Astrocyte (in vitro differentiated cells and primary cell): ENCODE measurements around the gene DCHS2. TPM values are rescaled to one million over a fixed set of nuclear protein-coding genes. Genes with fewer than 3 reads are reported as not detected.

Experiments
- DNase-seq: peaks from one replicate; pipeline ENCODE4 v3.0.0-alpha.2; 2010; ENCODE audit warnings: low read depth
- FAIRE-seq: peaks from 2 replicates; lab custom pipeline; 2011; peaks lifted over from hg19 to GRCh38; lab: Jason Lieb, UNC
- H2AFZ ChIP-seq: 2 replicates; pipeline ENCODE4 v1.6.0; 2012; ENCODE audit warnings: low read depth, low read length, inconsistent platforms
- H3K27ac ChIP-seq: 2 replicates; pipeline ENCODE4 v1.5.1; 2011; ENCODE audit warnings: low read depth, low read length, inconsistent platforms
- H3K27me3 ChIP-seq: 2 replicates; pipeline ENCODE4 v1.6.0; 2011; ENCODE audit warnings: low read length, inconsistent platforms; ENCODE audit not compliant: insufficient read depth
- H3K36me3 ChIP-seq: 2 replicates; pipeline ENCODE4 v1.5.1; 2011; ENCODE audit warnings: low read length, inconsistent platforms; ENCODE audit not compliant: insufficient read depth
- H3K4me1 ChIP-seq: 2 replicates; pipeline ENCODE4 v1.5.1; 2011; ENCODE audit warnings: low read length, inconsistent platforms; ENCODE audit not compliant: insufficient read depth
- H3K4me2 ChIP-seq: 2 replicates; pipeline ENCODE4 v1.6.0; 2012; ENCODE audit warnings: low read length, inconsistent platforms
- H3K4me3 ChIP-seq: 2 replicates; pipeline ENCODE4 v1.5.1; 2011; ENCODE audit warnings: low read depth, mild to moderate bottlenecking, low read length, inconsistent platforms; ENCODE audit not compliant: insufficient read depth
- H3K79me2 ChIP-seq: 2 replicates; pipeline ENCODE4 v1.6.0; 2012; ENCODE audit warnings: mild to moderate bottlenecking, low read length, inconsistent platforms; ENCODE audit not compliant: insufficient read depth
- H3K9ac ChIP-seq: 2 replicates; pipeline ENCODE4 v1.6.0; 2012; ENCODE audit warnings: mild to moderate bottlenecking, low read length, inconsistent platforms
- H3K9me3 ChIP-seq: 2 replicates; pipeline ENCODE4 v1.5.1; 2012; ENCODE audit warnings: low read depth, mild to moderate bottlenecking, low read length, inconsistent platforms; ENCODE audit not compliant: insufficient read depth
- H4K20me1 ChIP-seq: 2 replicates; pipeline ENCODE4 v1.6.0; 2012; ENCODE audit warnings: low read length, inconsistent platforms; ENCODE audit not compliant: insufficient read depth
- H3K27ac Mint-ChIP-seq: one replicate; pipeline ENCODE4 v1.8.0; 2021; ENCODE audit warnings: mild to moderate bottlenecking, mixed read lengths; ENCODE audit not compliant: unreplicated experiment
- H3K27me3 Mint-ChIP-seq: one replicate; pipeline ENCODE4 v1.8.0; 2021; ENCODE audit warnings: low read depth, mixed read lengths; ENCODE audit not compliant: unreplicated experiment
- H3K36me3 Mint-ChIP-seq: one replicate; pipeline ENCODE4 v1.8.0; 2021; ENCODE audit warnings: low read depth, mixed read lengths; ENCODE audit not compliant: unreplicated experiment
- H3K4me1 Mint-ChIP-seq: one replicate; pipeline ENCODE4 v1.8.0; 2021; ENCODE audit warnings: low read depth, mixed read lengths; ENCODE audit not compliant: unreplicated experiment
- H3K4me3 Mint-ChIP-seq: one replicate; pipeline ENCODE4 v1.8.0; 2021; ENCODE audit warnings: mild to moderate bottlenecking, moderate library complexity, mixed read lengths; ENCODE audit not compliant: unreplicated experiment
- H3K9me3 Mint-ChIP-seq: one replicate; pipeline ENCODE4 v1.8.0; 2021; ENCODE audit warnings: mild to moderate bottlenecking, mixed read lengths; ENCODE audit not compliant: unreplicated experiment
- EZH2 ChIP-seq: IDR thresholded peaks from 2 replicates; pipeline ENCODE4 v1.6.1; 2012; ENCODE audit warnings: mild to moderate bottlenecking, low read length, inconsistent platforms; ENCODE audit not compliant: insufficient read depth
- total RNA-seq: library from RNA; stranded (reverse); gene quantifications from 2 replicates; pipeline ENCODE4 v1.2.1, GENCODE V29; 2021
- TF ChIP-seq, protein P1 (sequence below): IDR thresholded peaks from 2 replicates; pipeline ENCODE4 v1.5.1; 2011; ENCODE audit warnings: low read depth, mild to moderate bottlenecking, inconsistent platforms, low read length, moderate library complexity; ENCODE audit not compliant: insufficient read depth

DCHS2 gene
- total RNA-seq, 1 donor from 2014 or later = 0.25 TPM

DNA sequence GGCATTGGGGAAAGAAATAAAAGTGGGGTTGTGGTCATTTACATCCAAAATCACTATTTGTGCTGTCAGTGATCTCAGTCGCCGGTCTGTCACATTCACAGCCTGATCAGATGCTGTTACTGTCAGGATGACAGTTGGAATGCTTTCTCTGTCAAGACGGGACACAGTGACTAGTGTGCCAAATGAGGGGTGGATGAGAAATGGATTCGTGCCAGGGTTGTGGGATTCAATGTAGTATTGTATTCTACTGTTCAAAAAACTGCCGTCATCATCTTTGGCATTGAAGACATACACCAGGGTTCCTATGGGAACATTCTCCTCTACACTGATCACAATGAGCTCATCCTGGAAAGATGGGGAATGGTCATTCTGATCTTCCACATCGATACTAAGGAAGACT is 171.1 kb downstream of the DCHS2 start:
- Histone ChIP-seq H3K27ac (no peak overlapping the region), H3K9ac (no peak overlapping the region), H3K36me3 (no peaks in the 10 kb centered on the region), H3K27me3 (no peaks in the 10 kb centered on the region), H3K4me1 (no peaks in the 10 kb centered on the region), H3K79me2 (no peaks in the 10 kb centered on the region), H4K20me1 (no peaks in the 10 kb centered on the region), H3K4me2 (no peak overlapping the region), H3K4me3 (no peak overlapping the region), H2AFZ (no peak overlapping the region), H3K9me3 (no peaks in the 10 kb centered on the region)
- Mint-ChIP-seq H3K27me3 (no peaks in the 10 kb centered on the region), H3K4me3 (no peak overlapping the region), H3K36me3 (no peaks in the 10 kb centered on the region), H3K4me1 (no peaks in the 10 kb centered on the region), H3K9me3 (no peaks in the 10 kb centered on the region), H3K27ac (no peak overlapping the region)
- FAIRE-seq (no peak), DNase-seq (no peak)
- no peak for TF ChIP-seq EZH2

DNA sequence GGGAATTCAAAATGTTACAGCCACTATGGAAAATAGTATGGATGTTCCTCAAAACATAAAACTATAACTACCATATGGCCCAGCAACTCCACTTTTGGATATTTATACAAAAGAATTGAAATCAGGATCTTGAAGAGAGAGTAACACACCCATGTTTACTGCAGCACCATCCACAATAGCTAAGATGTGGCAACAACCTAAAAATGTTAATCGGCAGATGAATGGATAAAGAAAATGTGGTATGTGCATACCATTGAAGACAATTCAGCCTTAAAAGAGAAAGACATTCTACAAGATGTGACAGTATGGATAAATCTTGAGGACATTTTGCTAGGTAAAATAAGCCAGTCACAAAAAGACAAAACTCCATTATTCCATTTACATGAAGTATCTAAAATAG is 171.9 kb downstream of the DCHS2 start:
- Mint-ChIP-seq H3K36me3 (no peaks in the 10 kb centered on the region), H3K4me3 (no peak overlapping the region), H3K4me1 (no peaks in the 10 kb centered on the region), H3K27ac (no peak overlapping the region), H3K9me3 (no peaks in the 10 kb centered on the region), H3K27me3 (no peaks in the 10 kb centered on the region)
- DNase-seq = no peak
- no peak overlapping the region for H3K4me3 ChIP-seq
- H3K4me1 ChIP-seq = no peaks in the 10 kb centered on the region
- no peak overlapping the region for H2AFZ ChIP-seq
- no peak overlapping the region for H3K4me2 ChIP-seq
- no peak overlapping the region for H3K9ac ChIP-seq
- no peaks in the 10 kb centered on the region for H3K79me2 ChIP-seq
- no peaks in the 10 kb centered on the region for H3K27me3 ChIP-seq
- no peaks in the 10 kb centered on the region for H4K20me1 ChIP-seq
- TF ChIP-seq, protein P1, sequence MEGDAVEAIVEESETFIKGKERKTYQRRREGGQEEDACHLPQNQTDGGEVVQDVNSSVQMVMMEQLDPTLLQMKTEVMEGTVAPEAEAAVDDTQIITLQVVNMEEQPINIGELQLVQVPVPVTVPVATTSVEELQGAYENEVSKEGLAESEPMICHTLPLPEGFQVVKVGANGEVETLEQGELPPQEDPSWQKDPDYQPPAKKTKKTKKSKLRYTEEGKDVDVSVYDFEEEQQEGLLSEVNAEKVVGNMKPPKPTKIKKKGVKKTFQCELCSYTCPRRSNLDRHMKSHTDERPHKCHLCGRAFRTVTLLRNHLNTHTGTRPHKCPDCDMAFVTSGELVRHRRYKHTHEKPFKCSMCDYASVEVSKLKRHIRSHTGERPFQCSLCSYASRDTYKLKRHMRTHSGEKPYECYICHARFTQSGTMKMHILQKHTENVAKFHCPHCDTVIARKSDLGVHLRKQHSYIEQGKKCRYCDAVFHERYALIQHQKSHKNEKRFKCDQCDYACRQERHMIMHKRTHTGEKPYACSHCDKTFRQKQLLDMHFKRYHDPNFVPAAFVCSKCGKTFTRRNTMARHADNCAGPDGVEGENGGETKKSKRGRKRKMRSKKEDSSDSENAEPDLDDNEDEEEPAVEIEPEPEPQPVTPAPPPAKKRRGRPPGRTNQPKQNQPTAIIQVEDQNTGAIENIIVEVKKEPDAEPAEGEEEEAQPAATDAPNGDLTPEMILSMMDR = no peak
- TF ChIP-seq EZH2 = no peak
- H3K9me3 ChIP-seq = no peaks in the 10 kb centered on the region
- FAIRE-seq = no peak
- no peak overlapping the region for H3K27ac ChIP-seq
- no peaks in the 10 kb centered on the region for H3K36me3 ChIP-seq

DNA sequence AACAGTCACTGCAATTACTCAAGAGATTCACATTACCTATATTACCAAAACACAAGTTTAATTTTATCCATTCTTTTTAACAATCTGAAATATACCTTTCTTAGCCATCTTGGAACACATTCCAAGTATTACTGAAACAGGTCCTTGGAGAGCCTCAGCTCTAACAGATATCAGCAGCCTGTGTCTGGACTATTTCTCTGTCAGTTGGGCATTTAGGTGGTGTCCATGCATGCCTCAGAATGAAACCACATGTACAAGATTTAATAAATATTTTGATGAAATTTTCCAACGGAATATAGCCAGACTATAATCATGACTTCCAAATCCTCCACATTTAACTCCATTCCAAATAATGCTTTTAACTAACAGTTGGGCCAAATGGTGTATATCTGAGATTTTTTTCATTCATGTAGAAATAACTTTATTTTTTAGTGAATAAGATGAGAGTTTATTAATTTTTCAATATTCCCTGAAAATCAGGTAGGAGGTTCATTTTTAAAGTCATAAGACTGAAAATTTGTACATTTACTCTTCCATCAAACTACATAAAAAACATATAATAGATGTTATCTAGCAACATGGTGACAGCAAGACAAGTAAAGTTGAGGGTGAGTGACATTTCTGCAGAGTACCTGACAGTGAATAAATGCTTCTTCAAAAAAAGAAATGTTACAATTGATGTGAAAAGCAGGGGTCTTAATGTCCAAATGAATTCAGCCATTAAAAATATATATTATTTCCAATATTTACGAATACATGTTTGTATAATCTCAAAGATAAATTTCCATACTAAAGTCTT is 174.2 kb downstream of the DCHS2 start:
- TF ChIP-seq EZH2 = no peak
- TF ChIP-seq, protein P1 = no peak
- Histone ChIP-seq H3K4me2 (no peak overlapping the region), H3K36me3 (no peaks in the 10 kb centered on the region), H4K20me1 (no peaks in the 10 kb centered on the region), H2AFZ (no peak overlapping the region), H3K9me3 (no peaks in the 10 kb centered on the region), H3K79me2 (no peaks in the 10 kb centered on the region), H3K9ac (no peak overlapping the region), H3K27me3 (no peaks in the 10 kb centered on the region), H3K4me1 (no peaks in the 10 kb centered on the region), H3K4me3 (no peak overlapping the region), H3K27ac (no peak overlapping the region)
- Mint-ChIP-seq H3K36me3 (no peaks in the 10 kb centered on the region), H3K27me3 (no peaks in the 10 kb centered on the region), H3K9me3 (no peaks in the 10 kb centered on the region), H3K27ac (no peak overlapping the region), H3K4me3 (no peak overlapping the region), H3K4me1 (no peaks in the 10 kb centered on the region)
- no peak for DNase-seq
- FAIRE-seq = no peak
